IMR-90 (cell line): ENCODE data around the gene TANGO2. TPM values are rescaled to one million over a fixed set of nuclear protein-coding genes. Genes with fewer than 3 reads are reported as not detected.

Experiments
- ATAC-seq: fragments of 200-7000 bp; cut with Tn5 transposase; 2 replicates; pipeline ENCODE4 v1.9.1; 2020; ENCODE audit warnings: low read depth, mild to moderate bottlenecking, moderate library complexity
- BruUV-seq: library from RNA; stranded (reverse); fragments of 400-500 nt; replicated peaks from 2 replicates; lab custom pipeline; 2021; lab: Mats Ljungman, UMichigan
- CTCF ChIA-PET: fragments of 300-600 bp; formaldehyde crosslinking; extraction: SDS; loops from one replicate; lab custom pipeline; 2021; ENCODE audit warnings: antibody characterized with exemption; lab: Yijun Ruan, JAX
- POLR2A ChIA-PET: fragments of 300-600 bp; sonication (Branson Sonifier 250); formaldehyde crosslinking; loops from one replicate; lab custom pipeline; 2022; ENCODE audit warnings: antibody characterized with exemption; ENCODE audit not compliant: unreplicated experiment; lab: Charles Lee
- DNase-seq: peaks from one replicate; pipeline ENCODE4 v3.0.0; 2013
- H2AFZ ChIP-seq: replicated peaks from 2 replicates; pipeline ENCODE3; 2013; ENCODE audit warnings: low read length, mild to moderate bottlenecking; ENCODE audit not compliant: poor library complexity
- H2AK5ac ChIP-seq: 2 replicates; pipeline ENCODE4 v1.6.1; 2013; ENCODE audit warnings: low read depth, low read length, inconsistent platforms
- H2AK9ac ChIP-seq: replicated peaks from 2 replicates; pipeline ENCODE3; 2013; ENCODE audit warnings: mild to moderate bottlenecking, low read depth, low read length, moderate library complexity; ENCODE audit not compliant: poor library complexity
- H2BK120ac ChIP-seq: 2 replicates; pipeline ENCODE4 v1.6.1; 2013; ENCODE audit warnings: low read depth, low read length, inconsistent platforms
- H2BK15ac ChIP-seq: 3 replicates; pipeline ENCODE4 v1.6.1; 2013; ENCODE audit warnings: low read depth, low read length, inconsistent platforms
- H2BK20ac ChIP-seq: 2 replicates; pipeline ENCODE4 v1.6.1; 2013; ENCODE audit warnings: low read depth, mild to moderate bottlenecking, inconsistent platforms, low read length, moderate library complexity
- H2BK5ac ChIP-seq: 2 replicates; pipeline ENCODE4 v1.6.1; 2013; ENCODE audit warnings: mild to moderate bottlenecking, low read depth, low read length, inconsistent platforms; ENCODE audit not compliant: poor library complexity, severe bottlenecking
- H3K14ac ChIP-seq: replicated peaks from 2 replicates; pipeline ENCODE4 v1.6.1; 2013; ENCODE audit warnings: low read depth, low read length, inconsistent platforms
- H3K18ac ChIP-seq: 2 replicates; pipeline ENCODE4 v1.6.1; 2013; ENCODE audit warnings: low read depth, low read length, control low read depth
- H3K23ac ChIP-seq: 2 replicates; pipeline ENCODE4 v1.6.1; 2013; ENCODE audit warnings: low read depth, low read length, inconsistent platforms
- H3K27ac ChIP-seq: 2 replicates; pipeline ENCODE4 v1.5.1; 2013; ENCODE audit warnings: mild to moderate bottlenecking, control low read depth, low read length; ENCODE audit not compliant: insufficient read depth
- H3K27me3 ChIP-seq: 2 replicates; pipeline ENCODE4 v1.6.1; 2013; ENCODE audit warnings: low read length; ENCODE audit not compliant: control insufficient read depth, insufficient read depth
- H3K36me3 ChIP-seq: 2 replicates; pipeline ENCODE4 v1.6.1; 2013; ENCODE audit warnings: low read length, mixed read lengths; ENCODE audit not compliant: control insufficient read depth, insufficient read depth
- H3K4ac ChIP-seq: 2 replicates; pipeline ENCODE4 v1.6.1; 2013; ENCODE audit warnings: low read depth, low read length, inconsistent platforms
- H3K4me1 ChIP-seq: 2 replicates; pipeline ENCODE4 v1.6.1; 2013; ENCODE audit warnings: low read length, mixed read lengths; ENCODE audit not compliant: control insufficient read depth, insufficient read depth
- H3K4me2 ChIP-seq: 2 replicates; pipeline ENCODE4 v1.6.1; 2013; ENCODE audit warnings: low read depth, mild to moderate bottlenecking, control low read depth, low read length, moderate library complexity
- H3K4me3 ChIP-seq: 2 replicates; pipeline ENCODE4 v1.5.1; 2013; ENCODE audit warnings: low read depth, mild to moderate bottlenecking, control low read depth, low read length, moderate library complexity; ENCODE audit not compliant: insufficient read depth
- H3K56ac ChIP-seq: 2 replicates; pipeline ENCODE4 v1.6.1; 2013; ENCODE audit warnings: low read length, inconsistent platforms; ENCODE audit not compliant: insufficient read depth; ENCODE audit errors: extremely low read depth
- H3K79me1 ChIP-seq, 2 experiments: 2 replicates each; pipeline ENCODE4 v1.6.1; 2013; ENCODE audit warnings: low read length in 2 of 2, inconsistent platforms in 1 of 2, low read depth in 1 of 2
- H3K9ac ChIP-seq: 2 replicates; pipeline ENCODE4 v1.6.1; 2013; ENCODE audit warnings: low read depth, low read length, control low read depth
- H3K9me1 ChIP-seq: 2 replicates; pipeline ENCODE4 v1.6.1; 2013; ENCODE audit warnings: low read length, inconsistent platforms; ENCODE audit not compliant: insufficient read depth
- H3K9me3 ChIP-seq: 2 replicates; pipeline ENCODE4 v1.6.1; 2013; ENCODE audit warnings: low read length; ENCODE audit not compliant: control insufficient read depth, insufficient read depth
- H4K20me1 ChIP-seq: 2 replicates; pipeline ENCODE4 v1.6.1; 2013; ENCODE audit warnings: low read length, inconsistent platforms; ENCODE audit not compliant: insufficient read depth
- H4K5ac ChIP-seq: 2 replicates; pipeline ENCODE4 v1.6.1; 2013; ENCODE audit warnings: mild to moderate bottlenecking, low read depth, low read length, control low read depth
- H4K8ac ChIP-seq, 2 experiments: 2 replicates each; pipeline ENCODE4 v1.6.1; 2013; ENCODE audit warnings: low read depth in 2 of 2, low read length in 2 of 2, control low read depth in 1 of 2, inconsistent platforms in 1 of 2
- H4K91ac ChIP-seq: 2 replicates; pipeline ENCODE4 v1.6.1; 2013; ENCODE audit warnings: low read depth, low read length, inconsistent platforms; ENCODE audit not compliant: insufficient read depth
- BHLHE40 ChIP-seq: fragments of 150-350 bp; IDR thresholded peaks from 2 replicates; pipeline ENCODE4 v1.6.1; 2016; ENCODE audit warnings: mild to moderate bottlenecking, low read depth, low read length
- CEBPB ChIP-seq: IDR thresholded peaks from 2 replicates; pipeline ENCODE4 v1.6.1; 2012; ENCODE audit warnings: low read depth, low read length, improper control_type of control experiment
- CHD1 ChIP-seq: IDR thresholded peaks from 2 replicates; pipeline ENCODE4 v1.6.1; 2012; ENCODE audit warnings: low read depth, low read length, improper control_type of control experiment
- CTCF ChIP-seq: conservative IDR thresholded peaks from 2 replicates; pipeline ENCODE4 v1.5.1; 2012; ENCODE audit warnings: mild to moderate bottlenecking, low read depth, low read length, improper control_type of control experiment
- ELK1 ChIP-seq: fragments of 150-350 bp; IDR thresholded peaks from 2 replicates; pipeline ENCODE4 v1.6.1; 2016; ENCODE audit warnings: low read depth, mild to moderate bottlenecking, low read length, moderate library complexity, borderline replicate concordance
- FOS ChIP-seq: fragments of 150-350 bp; IDR thresholded peaks from 2 replicates; pipeline ENCODE4 v1.6.1; 2016; ENCODE audit warnings: low read depth, low read length
- MAFK ChIP-seq: IDR thresholded peaks from 2 replicates; pipeline ENCODE4 v1.6.1; 2012; ENCODE audit warnings: low read depth, low read length, improper control_type of control experiment
- MAZ ChIP-seq: IDR thresholded peaks from 2 replicates; pipeline ENCODE4 v1.6.1; 2012; ENCODE audit warnings: low read depth, mild to moderate bottlenecking, low read length, improper control_type of control experiment, moderate library complexity, borderline replicate concordance
- MXI1 ChIP-seq: IDR thresholded peaks from 2 replicates; pipeline ENCODE4 v1.6.1; 2012; ENCODE audit warnings: low read depth, mild to moderate bottlenecking, low read length, moderate library complexity, borderline replicate concordance
- NFE2L2 ChIP-seq: fragments of 150-350 bp; IDR thresholded peaks from 2 replicates; pipeline ENCODE4 v1.6.1; 2016; ENCODE audit warnings: low read depth, mild to moderate bottlenecking, low read length
- POLR2A ChIP-seq: IDR thresholded peaks from 2 replicates; pipeline ENCODE4 v1.6.1; 2012; ENCODE audit warnings: mild to moderate bottlenecking, low read depth, low read length
- RAD21 ChIP-seq: IDR thresholded peaks from 2 replicates; pipeline ENCODE4 v1.6.1; 2012; ENCODE audit warnings: low read length, improper control_type of control experiment
- RCOR1 ChIP-seq: IDR thresholded peaks from 2 replicates; pipeline ENCODE4 v1.6.1; 2012; ENCODE audit warnings: mild to moderate bottlenecking, low read length, improper control_type of control experiment; ENCODE audit not compliant: insufficient replicate concordance
- RFX5 ChIP-seq: IDR thresholded peaks from 2 replicates; pipeline ENCODE4 v1.8.0; 2012; ENCODE audit warnings: low read depth, mild to moderate bottlenecking, low read length, moderate library complexity
- SMC3 ChIP-seq: fragments of 150-350 bp; IDR thresholded peaks from 2 replicates; pipeline ENCODE4 v1.6.1; 2016; ENCODE audit warnings: low read depth, mild to moderate bottlenecking, antibody characterized with exemption, low read length, moderate library complexity
- USF2 ChIP-seq: fragments of 150-350 bp; IDR thresholded peaks from 2 replicates; pipeline ENCODE4 v1.6.1; 2017; ENCODE audit warnings: mild to moderate bottlenecking, antibody characterized with exemption, low read length, low read depth
- WGBS, 2 experiments: methylation state at CpG; one replicate each; pipeline versions ENCODE4 v1.1.5 to v1.1.7; 2013; ENCODE audit warnings: missing lambda C conversion rate in 2 of 2; ENCODE audit not compliant: insufficient read length in 1 of 2; ENCODE audit errors: extremely low coverage in 2 of 2; 5-methylcytosine and 5-hydroxymethylcytosine counted together
- dilution Hi-C: fragments of 300-500 bp; cut with HindIII; formaldehyde crosslinking; loops from one replicate; pipeline ENCODE4 v1.14.3; 2018; ENCODE audit warnings: low sequenced_read_pairs; ENCODE audit not compliant: unreplicated experiment
- in situ Hi-C: fragments of 300-500 bp; cut with MboI; formaldehyde crosslinking; loops from 3 replicates; pipeline ENCODE4 v1.14.3; 2019; ENCODE audit warnings: low sequenced_read_pairs, inconsistent platforms, mixed read lengths
- intact Hi-C: fragments of 100-400 bp; cut with micrococcal nuclease; formaldehyde crosslinking; loops from 2 replicates; pipeline ENCODE4 v1.10.0; 2022
- polyA plus RNA-seq, 3 experiments: library from polyadenylated mRNA; depleted of rRNA; stranded (reverse); fragments of >200 nt; gene quantifications; 2 replicates each; pipeline ENCODE4 v1.2.3, GENCODE V29; 2012; ENCODE audit warnings: low replicate concordance in 1 of 3
- total RNA-seq: library from RNA; depleted of rRNA; stranded (reverse); fragments of >200 nt; gene quantifications from 2 replicates; pipeline ENCODE4 v1.2.3, GENCODE V29; 2012

Gene TANGO2
- total and polyA plus RNA-seq, 2 of the 4 experiments (the other 2 are of a cell fraction), result 45.1 to 75.1 TPM

GRCh38 chr22:19986011-19986409 lies 34.9 kb upstream of the TANGO2 start:
- H3K27me3 ChIP-seq, result no peaks in the 10 kb centered on the region
- H2AK9ac ChIP-seq, result peak overlapping the region; percentile 97
- peak overlapping the region; percentile 92 for H2AFZ ChIP-seq
- no peaks in the 10 kb centered on the region for H3K9me3 ChIP-seq
- BruUV-seq, result no TSS peak
- dilution Hi-C loops (no loop called here), intact Hi-C loops (no loop called here), in situ Hi-C loops (no loop called here)
- TF ChIP-seq NFE2L2, result no peak
- no peak for TF ChIP-seq CTCF
- TF ChIP-seq MXI1, result no peak
- no peak for TF ChIP-seq CHD1
- no peak for TF ChIP-seq MAZ
- TF ChIP-seq RAD21, result no peak
- no peak for TF ChIP-seq ELK1
- no peak for TF ChIP-seq POLR2A
- TF ChIP-seq RCOR1, result no peak
- TF ChIP-seq RFX5, result no peak
- no peak for TF ChIP-seq FOS
- TF ChIP-seq MAFK, result no peak
- TF ChIP-seq BHLHE40, result no peak
- no peak for TF ChIP-seq CEBPB
- no peak for TF ChIP-seq USF2
- no peak for TF ChIP-seq SMC3
- H3K14ac ChIP-seq, result peak overlapping the region; percentile 25
- H3K23ac ChIP-seq, result peak overlapping the region; percentile 16; the same call in 1 of the 2 replicates
- peaks cover 13% of the 10 kb centered on the region for H3K4me1 ChIP-seq
- peak overlapping the region in 1 of 2 experiments; percentile 20; a peak in 1 of 4 replicates for H4K8ac ChIP-seq
- H3K4ac ChIP-seq, result peak overlapping the region; percentile 46; the same call in 1 of the 2 replicates
- H2BK20ac ChIP-seq, result no peak overlapping the region
- no peak overlapping the region for H3K18ac ChIP-seq
- H3K4me3 ChIP-seq, result peak overlapping the region; percentile 96
- ATAC-seq, result no peak
- peaks cover 18% of the 10 kb centered on the region; the same call in 1 of the 2 replicates for H4K20me1 ChIP-seq
- no peak overlapping the region for H3K56ac ChIP-seq
- H3K4me2 ChIP-seq, result peak overlapping the region; percentile 86
- no peak for DNase-seq
- no peak overlapping the region for H4K5ac ChIP-seq
- ChIA-PET CTCF (interaction anchor here (1.4 kb wide), 1 partner anchor 27 kb away, joined by 5 read pairs; no protein-coding TSS in a partner anchor), POLR2A (no interaction called here)
- H3K36me3 ChIP-seq, result peaks cover 2% of the 10 kb centered on the region; the same call in 1 of the 2 replicates
- no peak overlapping the region for H2BK120ac ChIP-seq
- H3K79me1 ChIP-seq, result peaks cover 4 to 37% of the 10 kb centered on the region in 2 experiments; a peak in 3 of 4 replicates
- H4K91ac ChIP-seq, result no peak overlapping the region; the same call in 1 of the 2 replicates
- no CpG with 5 or more reads among the region's 2 CpGs for WGBS, 2 experiments
- no peak overlapping the region for H2BK5ac ChIP-seq
- no peak overlapping the region for H3K9ac ChIP-seq
- no peak overlapping the region for H3K27ac ChIP-seq
- no peak overlapping the region for H2BK15ac ChIP-seq
- peak overlapping the region; percentile 64 for H2AK5ac ChIP-seq
- H3K9me1 ChIP-seq, result peaks cover 17% of the 10 kb centered on the region
